HG02623 (cell line): ENCODE results near the gene GTF2F1.
"Not testable (repeated sequence)": the region's sequence is repeated elsewhere in the genome, so short reads cannot be mapped to it uniquely, and the experiment has no call there.

Experiments used
- ATAC-seq: cut with Tn5 transposase; IDR thresholded peaks from one replicate; pipeline ENCODE4 v1.9.1; 2021; ENCODE audit warnings: moderate library complexity; ENCODE audit not compliant: unreplicated experiment

GTF2F1 gene

DNA sequence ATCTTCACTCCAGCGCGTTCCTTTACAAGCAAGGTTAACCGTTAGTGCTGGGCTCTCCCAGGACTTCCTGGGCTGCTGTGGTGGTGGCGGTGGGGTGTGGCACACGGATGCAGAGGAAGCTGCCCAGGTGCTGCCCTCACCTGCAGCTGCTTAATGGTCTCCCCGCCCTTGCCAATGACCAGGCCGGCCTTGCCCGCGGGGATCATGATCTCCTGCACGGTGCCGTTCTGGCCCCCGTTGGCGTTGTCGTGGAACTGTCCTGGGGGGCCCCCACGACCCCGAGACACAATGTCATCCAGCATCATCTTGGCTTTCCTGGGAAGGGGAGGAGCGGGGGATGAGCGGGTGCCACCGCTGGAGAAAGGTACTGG lies 25.6 kb upstream of the GTF2F1 start:
- no peak for ATAC-seq

DNA sequence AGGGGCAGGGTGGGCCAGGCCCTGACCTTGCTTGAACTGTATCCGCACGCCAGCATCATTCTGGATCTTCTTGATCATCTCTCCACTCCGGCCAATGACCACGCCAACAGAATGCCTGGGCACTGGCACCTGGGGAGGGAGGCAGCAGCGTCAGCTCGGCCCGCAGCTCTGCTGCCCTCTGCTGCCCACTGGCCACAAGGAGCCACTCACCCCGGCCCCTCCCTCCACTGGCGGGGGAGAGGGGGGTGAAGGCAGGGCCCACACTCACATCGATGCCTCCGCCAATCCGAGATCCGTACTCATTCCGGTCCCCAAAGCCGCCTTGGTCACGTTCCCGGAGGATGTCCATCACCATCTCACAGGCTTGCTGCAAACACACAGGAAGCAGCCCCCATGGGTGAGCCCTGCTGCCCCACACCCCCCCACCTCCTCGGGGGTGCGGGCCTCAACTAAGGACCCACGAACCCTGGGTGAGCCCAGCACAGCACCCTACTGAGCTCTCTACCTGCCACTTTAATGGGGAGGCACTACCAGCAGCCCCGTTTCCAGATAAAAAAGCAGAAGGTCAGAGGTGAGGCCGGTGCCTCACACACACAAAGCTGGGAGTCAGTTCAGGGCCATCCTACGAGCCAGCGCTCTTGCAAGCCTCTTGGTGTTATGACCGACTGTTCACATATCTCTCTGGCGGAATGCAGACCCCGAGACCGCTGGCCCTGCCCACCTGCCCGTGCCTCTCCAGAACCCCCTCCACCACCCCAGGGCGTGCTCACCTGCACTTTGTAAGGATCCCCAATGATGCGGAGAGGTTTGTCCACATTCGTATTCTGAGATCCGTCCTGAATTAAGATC lies 25.0 kb upstream of the GTF2F1 start:
- ATAC-seq = no peak

DNA sequence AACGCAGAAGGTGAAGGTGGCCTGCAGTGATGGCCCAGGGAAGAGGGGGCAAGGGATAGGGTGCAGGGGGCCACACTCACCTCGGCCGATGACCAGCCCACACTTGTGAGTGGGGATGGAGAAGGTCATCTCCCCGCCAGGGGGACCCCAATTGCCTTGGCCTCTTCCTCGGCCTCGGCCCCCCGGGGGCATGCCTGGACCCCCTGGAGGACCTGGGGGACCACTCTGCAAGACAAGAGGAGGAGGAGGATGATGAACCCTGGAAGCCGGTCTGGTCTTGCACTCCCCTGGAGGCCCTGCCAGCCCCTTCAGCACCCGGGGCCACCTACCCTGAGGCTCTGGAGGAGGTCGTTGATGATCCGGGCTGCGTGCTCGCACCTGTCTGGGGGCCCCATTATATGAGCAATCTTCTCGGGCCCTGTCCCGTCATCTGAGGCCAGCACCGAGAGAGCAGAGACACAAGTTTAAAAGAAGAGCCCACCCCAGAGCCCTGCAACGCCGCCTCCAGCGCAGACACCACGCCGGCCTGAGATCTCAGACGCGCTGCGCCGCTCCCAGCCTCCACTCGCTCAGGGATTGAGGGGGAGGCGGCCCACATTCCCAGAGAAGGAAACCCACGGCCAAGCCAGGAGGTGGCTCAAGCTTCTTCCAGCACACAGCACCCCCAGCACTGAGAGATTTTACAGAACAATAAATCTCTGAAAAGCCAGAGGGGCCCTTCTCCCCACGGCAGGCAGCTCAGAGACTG lies 23.9 kb upstream of the GTF2F1 start:
- ATAC-seq = no peak

DNA sequence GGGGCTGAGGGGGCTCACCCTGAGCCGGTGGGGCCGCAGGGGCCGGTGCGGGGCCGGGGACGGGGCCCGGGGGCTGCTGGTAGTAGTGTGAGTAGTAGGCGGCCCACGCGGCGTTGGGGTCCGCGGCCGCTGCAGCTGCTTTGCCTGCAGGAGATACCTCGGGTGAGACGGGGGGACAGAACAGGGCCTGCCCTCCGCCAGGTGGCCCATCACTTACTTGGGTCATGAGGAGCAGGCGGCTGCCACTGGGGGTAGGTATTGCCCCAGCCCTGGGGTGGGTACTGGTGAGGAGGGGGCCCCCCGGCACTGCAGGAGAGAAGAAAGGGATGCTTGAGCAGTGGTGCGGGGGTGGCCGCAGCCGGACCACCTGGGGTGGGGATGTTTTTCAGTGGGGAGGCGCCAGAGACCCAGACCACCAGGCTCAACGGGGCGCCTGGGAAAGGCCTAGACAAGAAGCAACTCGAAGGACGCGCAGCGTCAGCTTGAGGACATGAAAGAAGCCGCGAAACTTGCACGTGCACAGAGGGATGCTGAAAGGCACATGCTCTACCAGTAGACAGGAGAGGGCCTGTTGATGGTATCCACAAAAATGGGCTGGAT lies 22.7 kb upstream of the GTF2F1 start:
- ATAC-seq = no peak

DNA sequence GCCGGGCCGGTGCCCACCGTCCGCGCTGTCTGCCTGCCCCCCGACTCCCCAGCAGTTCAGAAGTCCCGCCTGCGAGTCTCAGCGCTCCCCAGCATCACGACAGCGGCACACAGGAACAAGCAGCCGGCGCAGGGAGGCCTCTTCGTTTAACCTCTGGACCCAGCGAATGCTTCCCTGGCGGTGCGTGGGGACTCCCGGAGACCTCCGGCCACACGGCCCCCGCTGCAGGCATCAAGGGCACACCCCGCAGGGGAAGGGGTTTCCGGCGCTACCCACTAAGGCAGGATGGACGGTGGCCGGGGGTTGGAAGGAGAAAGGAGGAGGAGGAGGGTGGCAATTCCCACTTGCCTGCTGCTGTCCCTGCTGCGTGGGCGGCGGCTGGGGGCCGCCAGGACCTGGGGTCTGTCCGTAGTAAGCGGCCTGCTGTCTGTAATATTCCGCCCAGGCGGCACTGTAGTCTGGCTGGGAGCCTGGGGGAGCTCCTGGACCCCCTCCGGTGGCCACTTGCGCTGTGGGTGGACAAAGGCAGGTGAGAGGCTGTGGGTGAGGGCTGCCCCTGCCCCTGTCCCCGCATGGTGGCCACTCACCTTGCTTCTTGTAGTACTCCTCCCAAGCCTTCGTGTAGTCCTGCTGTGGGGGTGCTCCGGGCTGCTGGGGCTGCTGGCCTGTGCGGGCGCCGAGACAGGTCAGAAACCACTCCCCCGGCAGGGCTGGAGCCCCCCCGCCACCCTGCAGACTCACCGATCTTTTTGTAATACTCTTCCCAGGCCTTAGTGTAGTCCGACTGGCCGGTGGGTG lies 22.0 kb upstream of the GTF2F1 start:
- ATAC-seq = no peak

DNA sequence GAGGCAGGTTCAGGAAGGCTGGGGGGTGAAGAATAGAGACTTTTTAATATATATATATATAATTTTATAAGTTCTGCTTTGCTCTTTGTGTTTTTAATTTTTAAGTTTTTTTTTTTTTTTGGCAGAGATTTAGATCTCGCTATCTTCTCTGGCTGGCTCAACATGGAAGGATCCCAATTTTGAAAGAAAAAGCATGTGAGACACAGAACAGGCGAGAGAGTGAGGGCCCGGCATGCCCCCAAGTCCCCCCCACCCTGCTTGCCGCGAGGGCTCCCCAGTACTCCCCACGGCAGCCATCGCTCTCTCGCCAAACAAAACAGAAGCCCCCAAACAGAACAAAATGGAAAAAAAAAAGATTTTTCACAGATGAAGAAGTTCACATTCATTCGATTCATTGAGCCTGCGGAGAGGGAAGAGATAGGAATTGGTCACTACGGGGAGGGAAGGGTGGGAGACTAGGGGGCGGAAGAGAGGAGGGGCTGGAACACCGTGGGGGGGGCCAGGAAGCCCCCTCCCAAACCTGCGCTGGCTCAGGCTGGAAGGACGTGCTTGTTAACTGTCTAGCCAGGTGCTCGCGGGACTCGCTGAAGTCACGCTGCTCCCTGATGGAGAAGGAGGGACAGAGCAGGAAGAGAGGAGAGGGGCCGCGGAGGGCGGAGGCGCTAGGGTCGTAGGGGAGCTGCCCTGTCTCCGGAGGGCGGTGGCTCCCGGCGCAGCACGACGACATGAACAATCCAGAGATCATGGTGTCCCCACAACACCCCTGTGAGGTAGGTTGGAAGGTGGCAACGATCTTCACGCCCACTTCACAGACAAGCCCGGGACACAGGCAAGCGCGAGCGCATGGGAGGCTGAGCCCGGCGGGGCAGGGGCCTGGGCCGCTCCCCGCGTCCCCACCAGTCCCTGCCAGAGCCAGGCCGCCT lies 21.0 kb upstream of the GTF2F1 start:
- ATAC-seq = no peak

DNA sequence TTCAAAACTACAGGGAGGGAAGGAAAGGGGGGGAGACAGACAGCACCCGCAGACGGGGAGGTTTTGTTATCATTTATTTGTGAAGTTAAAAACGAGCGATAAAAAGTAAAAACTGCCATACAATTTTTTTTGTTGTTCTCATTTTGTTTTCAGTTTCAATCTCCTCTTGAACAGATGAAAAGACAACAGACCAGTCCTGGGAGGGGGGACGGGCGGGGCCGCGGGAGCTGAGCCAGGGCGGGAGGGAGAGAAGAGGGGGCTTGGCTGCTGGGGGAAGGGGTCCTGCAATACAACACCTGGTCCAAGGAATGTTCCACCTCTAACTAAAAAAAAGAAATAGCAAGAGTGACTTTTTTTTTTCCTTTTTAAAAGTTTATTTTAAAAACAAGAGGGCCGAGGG lies 20.3 kb upstream of the GTF2F1 start:
- no peak for ATAC-seq

DNA sequence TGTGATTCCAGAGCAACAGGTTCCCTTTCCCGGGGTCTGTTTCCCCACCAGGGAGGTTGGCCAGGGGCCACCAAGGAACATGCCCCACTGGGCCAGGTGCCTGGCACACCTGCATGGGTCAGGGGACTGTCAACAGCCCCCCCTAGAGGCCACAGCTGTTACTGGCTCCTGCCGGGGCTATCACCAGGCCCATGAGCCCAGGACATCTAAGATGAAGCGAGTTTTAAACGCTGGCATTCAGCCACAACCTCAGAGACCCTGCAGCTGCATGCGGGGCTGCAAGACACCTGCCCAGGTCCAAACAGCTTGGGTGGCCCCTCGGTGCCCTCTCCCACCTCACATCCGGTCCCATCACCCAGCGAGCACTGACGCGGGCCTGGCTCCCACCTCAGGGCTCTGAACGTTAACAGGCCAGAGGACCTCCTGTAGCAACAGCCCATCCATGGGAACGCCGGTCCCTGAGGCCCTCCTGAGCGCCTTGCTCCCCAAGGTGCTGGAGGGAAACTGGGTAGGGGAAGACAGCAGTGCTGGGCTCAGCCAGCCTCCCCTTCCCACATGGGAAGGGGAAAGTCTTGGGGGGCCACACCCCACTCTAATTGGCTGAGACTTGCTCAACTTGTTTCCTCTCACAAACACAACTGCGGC lies 19.6 kb upstream of the GTF2F1 start:
- ATAC-seq = no peak

DNA sequence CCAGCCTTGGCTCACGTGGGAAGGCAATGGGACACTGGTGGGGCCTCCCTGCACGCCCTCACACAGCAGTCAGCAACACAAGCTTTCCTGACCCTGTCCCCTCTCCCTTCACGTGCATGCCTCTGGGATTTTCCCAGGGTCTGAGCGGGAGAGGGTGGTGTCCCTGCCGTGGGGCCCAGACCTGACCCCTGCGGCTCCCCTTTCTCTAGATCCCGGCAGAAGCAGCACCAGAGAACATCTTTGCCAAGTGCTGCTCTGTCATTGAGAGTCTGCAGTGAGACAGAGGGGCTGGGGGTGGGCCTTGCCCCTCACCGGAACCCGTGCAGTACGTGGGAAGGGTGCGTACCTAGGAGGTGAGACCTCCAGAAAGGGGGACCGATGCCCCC lies 19.1 kb upstream of the GTF2F1 start:
- ATAC-seq = no peak

DNA sequence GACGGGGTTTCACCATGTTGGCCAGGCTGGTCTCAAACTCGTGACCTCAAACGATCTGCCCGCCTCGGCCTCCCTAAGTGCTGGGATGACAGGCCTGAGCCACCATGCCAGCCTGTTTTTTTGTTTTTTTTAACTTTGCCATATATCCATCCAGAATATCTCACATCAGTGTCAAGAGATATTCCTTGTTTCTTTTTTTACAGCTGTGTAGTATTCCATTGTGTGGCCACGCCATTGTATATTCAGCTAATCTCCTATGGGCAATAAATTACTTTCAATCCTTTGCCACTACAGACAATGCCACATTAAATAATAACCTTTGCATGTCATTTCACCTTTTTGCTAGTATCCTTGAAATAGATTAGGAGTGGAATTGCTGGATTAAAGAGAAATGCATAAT lies 16.4 kb upstream of the GTF2F1 start:
- no peak for ATAC-seq

DNA sequence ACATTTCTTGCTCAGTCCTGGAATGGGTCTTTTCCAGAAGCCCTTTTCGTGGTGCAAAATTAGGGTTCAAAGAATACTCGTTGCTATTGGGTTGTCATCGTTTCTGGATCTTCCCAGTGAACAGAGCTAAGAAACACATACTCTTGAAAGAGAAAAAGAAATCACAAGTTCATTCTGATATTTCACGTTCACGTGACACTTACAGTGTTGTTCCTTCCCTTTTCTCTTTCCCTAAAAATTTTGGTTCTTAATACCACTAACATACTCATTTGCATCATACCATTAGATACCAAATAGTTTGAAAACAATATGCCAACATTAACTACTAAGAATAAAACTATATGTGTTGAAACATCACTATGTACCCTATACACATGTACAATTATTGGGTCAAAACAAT lies 13.4 kb upstream of the GTF2F1 start:
- ATAC-seq = no peak

DNA sequence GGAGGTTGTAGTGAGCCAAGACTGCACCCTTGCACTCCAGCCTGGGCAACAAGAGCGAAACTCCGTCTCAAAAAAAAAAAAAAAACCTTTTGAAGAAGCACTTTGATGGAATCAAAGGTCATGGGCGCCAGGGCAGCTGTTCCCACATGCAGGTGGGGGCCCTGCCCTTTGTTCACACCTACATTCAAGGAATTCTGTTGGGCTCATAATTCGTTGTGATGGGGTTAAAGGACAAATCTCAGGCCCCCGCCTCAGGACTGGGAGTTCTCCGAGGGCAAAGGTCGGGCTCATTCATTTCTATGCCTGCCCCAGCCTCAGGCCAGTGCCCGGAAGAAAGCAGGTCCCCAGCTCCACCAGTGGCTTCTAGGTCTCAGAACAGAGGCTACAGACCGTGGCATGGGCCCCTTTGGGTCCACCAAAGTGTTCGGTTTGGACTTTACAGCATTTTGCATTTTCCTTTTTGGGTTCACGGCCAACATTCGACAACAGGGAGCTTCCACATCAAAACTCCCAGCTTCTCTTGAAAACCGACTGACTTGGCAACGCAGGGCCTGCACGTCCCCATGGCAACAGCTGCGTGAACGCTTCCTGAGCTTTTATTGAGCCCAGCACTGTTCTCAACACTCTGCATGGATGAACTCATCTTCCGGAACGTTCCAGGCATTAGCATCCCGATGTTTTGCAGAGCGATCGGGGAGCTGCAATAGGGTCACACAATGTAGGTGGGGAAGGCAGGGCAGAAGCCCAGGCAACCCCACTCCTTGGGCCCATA lies 10.1 kb upstream of the GTF2F1 start:
- no peak for ATAC-seq

DNA sequence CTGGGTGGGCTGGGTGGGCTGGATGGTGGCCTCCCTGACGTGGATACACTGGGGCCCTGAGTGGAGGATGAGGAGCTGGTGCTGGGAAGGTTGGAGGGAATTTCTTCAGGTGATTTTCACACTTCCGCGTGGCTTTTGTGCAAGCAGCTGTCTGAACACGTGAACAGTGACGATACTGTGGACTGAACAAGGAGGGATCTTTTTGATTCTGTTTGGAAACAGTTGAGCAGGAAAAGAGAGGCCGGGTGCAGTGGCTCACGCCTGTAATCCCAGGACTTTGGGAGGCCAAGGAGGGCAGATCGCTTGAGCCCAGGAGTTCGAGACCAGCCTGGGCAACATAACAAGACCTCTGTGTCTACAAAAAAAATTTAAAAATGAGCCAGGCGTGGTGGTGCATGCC lies 9.1 kb upstream of the GTF2F1 start:
- ATAC-seq = no peak

DNA sequence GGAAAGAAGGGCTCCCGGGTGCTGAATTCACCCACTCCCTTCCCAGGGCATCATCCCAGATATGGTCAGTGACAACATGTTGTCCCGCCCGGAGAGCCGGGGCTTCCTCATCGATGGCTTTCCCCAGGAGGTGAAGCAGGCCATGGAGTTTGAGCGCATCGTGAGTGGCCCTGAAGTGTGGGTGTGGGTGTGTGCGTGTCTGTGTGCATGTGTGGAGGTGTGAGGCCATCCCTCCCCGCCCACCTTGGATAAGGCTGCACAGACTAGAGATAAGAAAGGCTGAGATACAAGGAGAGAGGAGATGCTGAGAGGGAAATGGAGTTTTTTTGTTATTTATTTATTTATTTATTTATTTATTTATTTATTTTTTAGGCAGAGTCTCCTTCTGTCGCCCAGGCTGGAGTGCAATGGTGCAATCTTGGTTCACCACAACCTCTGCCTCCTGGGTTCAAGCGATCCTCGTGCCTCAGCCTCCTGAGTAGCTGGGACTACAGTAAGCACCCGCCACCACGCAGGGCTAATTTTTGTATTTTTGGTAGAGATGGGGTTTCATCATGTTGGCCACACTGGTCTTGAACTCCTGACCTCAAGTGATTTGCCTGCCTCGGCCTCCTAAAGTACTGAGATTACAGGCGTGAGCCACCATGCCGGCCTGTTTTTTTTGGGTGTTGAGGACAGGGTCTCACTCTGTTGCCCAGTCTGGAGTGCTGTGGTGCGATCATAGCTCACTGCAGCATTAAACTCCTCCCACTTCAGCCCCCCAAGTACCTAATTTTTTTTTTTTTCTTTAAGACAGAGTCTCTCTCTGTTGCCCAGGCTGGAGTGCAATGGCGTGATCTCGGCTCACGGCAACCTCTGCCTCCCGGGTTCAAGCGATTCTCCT lies 7.3 kb upstream of the GTF2F1 start:
- ATAC-seq = not testable (repeated sequence)

DNA sequence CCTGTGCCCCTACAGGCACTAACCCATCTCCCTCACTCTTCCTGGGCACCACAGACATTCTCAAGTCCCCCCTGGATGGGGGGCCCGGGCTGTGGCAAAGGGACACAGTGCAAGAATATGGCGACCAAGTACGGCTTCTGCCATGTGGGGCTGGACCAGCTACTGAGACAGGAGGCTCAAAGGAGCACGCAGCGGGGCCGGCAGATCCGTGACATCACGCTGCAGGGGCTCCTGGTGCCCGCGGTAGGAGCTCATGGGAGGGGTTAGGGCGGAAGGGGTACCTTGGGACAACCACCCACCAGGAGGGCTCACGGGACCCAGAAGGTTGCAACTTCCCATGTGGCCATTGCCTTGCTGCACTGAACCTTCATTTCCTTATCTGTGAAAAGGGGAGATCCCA lies 3.3 kb upstream of the GTF2F1 start:
- no peak for ATAC-seq

DNA sequence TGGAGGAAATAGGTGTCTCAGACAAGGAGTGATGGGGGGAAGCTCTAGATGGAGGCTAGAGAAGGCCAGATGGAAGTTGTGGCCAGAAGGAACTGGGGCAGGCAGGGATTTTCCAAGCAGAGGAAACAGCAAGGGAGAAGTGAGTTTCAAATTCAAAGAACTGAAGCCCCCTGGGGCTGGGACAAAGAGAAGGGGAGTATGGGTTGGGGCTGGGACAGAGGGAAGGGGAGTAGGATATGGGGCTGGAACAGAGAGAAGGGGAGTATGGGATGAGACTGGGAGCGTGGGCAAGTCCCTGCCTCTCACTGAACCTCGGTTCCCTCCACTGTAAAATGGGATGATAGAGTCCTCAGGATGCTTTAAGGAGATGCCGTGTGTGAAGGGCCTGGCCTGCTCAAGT lies 1.9 kb upstream of the GTF2F1 start:
- no peak for ATAC-seq

DNA sequence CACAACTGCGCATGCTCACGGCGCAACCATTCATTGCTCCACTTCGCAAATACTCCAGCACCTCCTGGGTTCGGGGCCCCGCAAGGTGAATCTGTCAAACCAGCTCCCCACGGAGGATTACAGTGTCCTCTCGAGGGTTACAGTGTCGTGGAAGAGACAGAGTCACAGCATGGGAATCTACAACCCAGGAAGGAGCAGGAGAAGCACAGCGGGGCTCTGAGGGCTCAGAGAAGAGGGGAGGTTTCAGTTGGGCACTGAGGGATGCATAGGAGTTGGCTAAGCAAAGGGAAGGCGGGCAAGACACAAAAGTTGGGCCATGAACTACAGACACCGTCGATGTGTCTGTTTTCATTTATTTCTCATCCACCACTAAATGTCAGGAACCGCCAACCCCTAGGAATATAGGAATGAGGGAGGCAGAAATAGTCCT lies 1.0 kb upstream of the GTF2F1 start:
- no peak for ATAC-seq
